HepG2 (cell line): ENCODE measurements around the gene CA11. TPM values are rescaled to one million over a fixed set of nuclear protein-coding genes. Genes with fewer than 3 reads are reported as not detected.

ENCODE experiments used
- ATAC-seq: fragments of 200-7000 bp; cut with Tn5 transposase; 3 replicates; pipeline ENCODE4 v1.9.1; 2020; ENCODE audit warnings: mild to moderate bottlenecking, moderate library complexity
- BruUV-seq: library from RNA; stranded (reverse); fragments of 400-500 nt; replicated peaks from 2 replicates; lab custom pipeline; 2021; lab: Mats Ljungman, UMichigan
- CTCF ChIA-PET: fragments of 300-600 bp; formaldehyde crosslinking; extraction: SDS; loops from one replicate; lab custom pipeline; 2021; ENCODE audit warnings: low total read pairs, inconsistent platforms, low intra/inter-chr PET ratio; lab: Yijun Ruan, JAX
- POLR2A ChIA-PET: fragments of 350-600 bp; sonication (Branson Sonifier 250); formaldehyde crosslinking; loops from one replicate; lab custom pipeline; 2020; ENCODE audit warnings: antibody characterized with exemption, inconsistent platforms; lab: Yijun Ruan, JAX
- DNase-seq: peaks from one replicate; pipeline ENCODE4 v3.0.0-alpha.2; 2015; ENCODE audit warnings: low spot score
- FAIRE-seq: peaks from 3 replicates; lab custom pipeline; 2011; peaks lifted over from hg19 to GRCh38; lab: Jason Lieb, UNC
- H2AFZ ChIP-seq: one replicate; pipeline ENCODE4 v1.6.1; 2011; ENCODE audit warnings: low read length, inconsistent platforms
- H3K27ac ChIP-seq: fragments of 300-600 bp; 3 replicates; pipeline ENCODE4 v1.8.0; 2011; ENCODE audit warnings: mixed run types, mild to moderate bottlenecking, mixed read lengths, low read length, inconsistent platforms; ENCODE audit not compliant: insufficient read depth; ENCODE audit errors: extremely low read length
- H3K27me3 ChIP-seq, 2 experiments: fragments of 200-600 bp in 1 of 2; 2 replicates in 1 of 2; 3 replicates in 1 of 2; pipeline versions ENCODE4 v1.6.0 to v1.8.0; 2011; ENCODE audit warnings: low read length in 2 of 2, mild to moderate bottlenecking in 2 of 2, moderate library complexity in 2 of 2, inconsistent platforms in 1 of 2; ENCODE audit not compliant: insufficient read depth in 2 of 2, control insufficient read depth in 1 of 2
- H3K36me3 ChIP-seq, 2 experiments: fragments of 200-600 bp in 1 of 2; replicated peaks in 1 of 2; 2 replicates in 1 of 2; 3 replicates in 1 of 2; pipeline versions ENCODE4 v1.5.1 to v1.8.0; 2011; ENCODE audit warnings: low read length in 2 of 2, inconsistent platforms in 1 of 2; ENCODE audit not compliant: insufficient read depth in 2 of 2, control insufficient read depth in 1 of 2
- H3K4me1 ChIP-seq: 2 replicates; pipeline ENCODE4 v1.5.1; 2012; ENCODE audit warnings: low read length, inconsistent platforms; ENCODE audit not compliant: insufficient read depth
- H3K4me2 ChIP-seq: 2 replicates; pipeline ENCODE4 v1.6.0; 2011; ENCODE audit warnings: low read depth, low read length, inconsistent platforms
- H3K4me3 ChIP-seq, 3 experiments: fragments of 200-600 bp in 1 of 3; sonication (generic), shearing (Covaris generic) in 1 of 3; replicated peaks in 1 of 3; 2 replicates each; pipeline ENCODE4 v1.5.1; 2011 to 2016; ENCODE audit warnings: low read length in 3 of 3, inconsistent platforms in 2 of 3, low read depth in 2 of 3, mild to moderate bottlenecking in 2 of 3, control low read depth in 1 of 3, mixed read lengths in 1 of 3; ENCODE audit not compliant: insufficient read depth in 1 of 3
- H3K79me2 ChIP-seq: one replicate; pipeline ENCODE4 v1.6.1; 2011; ENCODE audit warnings: low read length, inconsistent platforms; ENCODE audit not compliant: insufficient read depth
- H3K9ac ChIP-seq: 2 replicates; pipeline ENCODE4 v1.6.0; 2011; ENCODE audit warnings: mild to moderate bottlenecking, low read depth, low read length, inconsistent platforms; ENCODE audit not compliant: insufficient read depth
- H3K9me3 ChIP-seq: 2 replicates; pipeline ENCODE4 v1.5.1; 2012; ENCODE audit warnings: mild to moderate bottlenecking, low read length
- H4K20me1 ChIP-seq: 2 replicates; pipeline ENCODE4 v1.6.0; 2011; ENCODE audit warnings: inconsistent platforms, mild to moderate bottlenecking, low read length, moderate library complexity; ENCODE audit not compliant: insufficient read depth
- AKAP8 ChIP-seq: sonication (generic); formaldehyde crosslinking; IDR thresholded peaks from 2 replicates; pipeline ENCODE4 v1.5.1; 2020; ENCODE audit warnings: mild to moderate bottlenecking, missing genetic modification reagents
- CCAR2 ChIP-seq: fragments of 200-400 bp; formaldehyde crosslinking; optimal IDR thresholded peaks from 2 replicates; pipeline ENCODE3; 2018; ENCODE audit warnings: low read depth, mild to moderate bottlenecking, low read length, moderate library complexity
- CEBPZ ChIP-seq: IDR thresholded peaks from 2 replicates; pipeline ENCODE4 v1.6.1; 2012; ENCODE audit warnings: low read length, improper control_type of control experiment
- GABPA ChIP-seq, 2 experiments: IDR thresholded peaks; 2 replicates each; pipeline ENCODE4 v1.6.1; 2011 to 2016; ENCODE audit warnings: low read depth in 2 of 2, low read length in 1 of 2, missing biosample characterization in 1 of 2, missing genetic modification characterization in 1 of 2
- MED8 ChIP-seq: sonication (generic); formaldehyde crosslinking; IDR thresholded peaks from 2 replicates; pipeline ENCODE4 v1.8.1; 2023; ENCODE audit warnings: mild to moderate bottlenecking, missing genetic modification reagents; ENCODE audit not compliant: insufficient replicate concordance
- RORA ChIP-seq: sonication (generic); formaldehyde crosslinking; IDR thresholded peaks from 2 replicates; pipeline ENCODE4 v1.5.0; 2020; ENCODE audit warnings: mild to moderate bottlenecking, missing genetic modification reagents, moderate library complexity
- SMARCC2 ChIP-seq: fragments of 450-650 bp; IDR thresholded peaks from 2 replicates; pipeline ENCODE4 v1.6.1; 2017; ENCODE audit warnings: antibody characterized with exemption, mild to moderate bottlenecking
- USF2 ChIP-seq, 2 experiments: sonication (generic) in 1 of 2; formaldehyde crosslinking in 1 of 2; IDR thresholded peaks; 2 replicates each; pipeline versions ENCODE4 v1.5.1 to v1.6.1; 2011 to 2020; ENCODE audit warnings: borderline replicate concordance in 1 of 2, low read depth in 1 of 2, low read length in 1 of 2, mild to moderate bottlenecking in 1 of 2, missing genetic modification reagents in 1 of 2, moderate library complexity in 1 of 2
- ZFX ChIP-seq: sonication (generic); formaldehyde crosslinking; IDR thresholded peaks from 2 replicates; pipeline ENCODE4 v1.4.0; 2020; ENCODE audit warnings: mild to moderate bottlenecking, low read depth, missing genetic modification reagents, moderate library complexity
- ZMAT3 ChIP-seq: sonication (generic); formaldehyde crosslinking; conservative IDR thresholded peaks from 2 replicates; pipeline ENCODE4 v1.7.0; 2021; ENCODE audit warnings: missing genetic modification reagents
- ZMYM3 ChIP-seq: sonication (generic); formaldehyde crosslinking; IDR thresholded peaks from 2 replicates; pipeline ENCODE4 v1.5.1; 2020; ENCODE audit warnings: mild to moderate bottlenecking, missing genetic modification reagents
- ZMYM4 ChIP-seq: sonication (generic); formaldehyde crosslinking; IDR thresholded peaks from 2 replicates; pipeline ENCODE4 v1.8.1; 2023; ENCODE audit warnings: mild to moderate bottlenecking, missing genetic modification reagents
- ZNF703 ChIP-seq: sonication (generic); formaldehyde crosslinking; IDR thresholded peaks from 2 replicates; pipeline ENCODE4 v1.5.1; 2020; ENCODE audit warnings: missing genetic modification reagents, mild to moderate bottlenecking, moderate library complexity, borderline replicate concordance
- WGBS: methylation state at CpG from one replicate; pipeline ENCODE4 v1.1.6; 2017; ENCODE audit warnings: low lambda C conversion rate; 5-methylcytosine and 5-hydroxymethylcytosine counted together
- in situ Hi-C: cut with HindIII; loops from 2 replicates; pipeline ENCODE4 v1.10.0; 2017; ENCODE audit warnings: low pct_unique_long_range_greater_than_20kb; ENCODE audit not compliant: extremely low pct_ligation_motif_present
- intact Hi-C: fragments of 100-400 bp; cut with micrococcal nuclease; formaldehyde crosslinking; loops from one replicate; pipeline ENCODE4 v1.10.0; 2022; ENCODE audit not compliant: unreplicated experiment
- polyA plus RNA-seq, 8 experiments: library from polyadenylated mRNA; depleted of rRNA in 3 of 8; stranded (reverse) in 7 of 8; unstranded in 1 of 8; fragments of >200 nt; fragmentation: Illumina TruSeq in 4 of 8; extraction: Trizol in 4 of 8; gene quantifications; 2 replicates each; pipeline versions ENCODE4 v1.2.1 to v1.2.3, GENCODE V29; 2011 to 2016; ENCODE audit warnings: low read depth in 4 of 8, missing spikeins in 1 of 8, mixed read lengths in 1 of 8; ENCODE audit not compliant: insufficient read depth in 1 of 8
- total RNA-seq, 5 experiments: library from RNA; depleted of rRNA; stranded (reverse); fragments of >200 nt; fragmentation: Illumina TruSeq; extraction: Trizol; gene quantifications; 2 replicates each; pipeline ENCODE4 v1.2.3, GENCODE V29; 2016; ENCODE audit warnings: low read depth in 1 of 5

CA11 gene
- total and polyA plus RNA-seq, 2 of the 13 experiments (the other 11 are each of a cell fraction or from before 2014, with no cell fraction given), result 0.41 to 0.58 TPM

- no peaks in the 10 kb centered on the region for H3K36me3 ChIP-seq
- in situ Hi-C loops (loop anchor here (10.0 kb wide), 2 partner anchors 107 to 157 kb away; partner anchors contain the start of gene HSD17B14), intact Hi-C loops (loop anchor here (5.0 kb wide), 1 partner anchor 34 kb away; no protein-coding TSS in a partner anchor)
- no peaks in the 10 kb centered on the region for H3K79me2 ChIP-seq
- H3K27me3 ChIP-seq, result peaks cover 6 to 16% of the 10 kb centered on the region in 2 experiments; a peak in 4 of 5 replicates
- no peak overlapping the region for H3K27ac ChIP-seq
- H3K4me3 ChIP-seq, result no peak overlapping the region
- no peaks in the 10 kb centered on the region for H3K9me3 ChIP-seq
- CTCF ChIA-PET, result no interaction called here
- H4K20me1 ChIP-seq, result no peaks in the 10 kb centered on the region
- ATAC-seq (no peak), FAIRE-seq (no peak), DNase-seq (no peak)
- H3K4me1 ChIP-seq, result peaks cover 29% of the 10 kb centered on the region
- 49% methylated on average over 4 of the region's 4 CpGs for WGBS
- no TSS peak for BruUV-seq
- H3K4me2 ChIP-seq, result no peak overlapping the region
- H2AFZ ChIP-seq, result no peak overlapping the region
- TF ChIP-seq SMARCC2 (no peak), GABPA (IDR thresholded peaks at IDR 0.05; ENCODE audit: low read depth, low read length) (no peak), GABPA (CRISPR knock-in tag; IDR thresholded peaks at IDR 0.05; ENCODE audit: low read depth) (no peak), ZMYM3 (CRISPR knock-in tag) (no peak), ZNF703 (CRISPR knock-in tag) (no peak), ZMAT3 (CRISPR knock-in tag) (no peak), CEBPZ (no peak), AKAP8 (CRISPR knock-in tag) (no peak), USF2 (IDR thresholded peaks at IDR 0.05; ENCODE audit: low read depth, low read length) (no peak), USF2 (CRISPR knock-in tag; IDR thresholded peaks at IDR 0.05; ENCODE audit: borderline replicate concordance) (no peak), ZMYM4 (CRISPR knock-in tag) (no peak), CCAR2 (no peak), RORA (CRISPR knock-in tag) (no peak), MED8 (CRISPR knock-in tag) (no peak), ZFX (CRISPR knock-in tag) (no peak)
- no peak overlapping the region for H3K9ac ChIP-seq
- POLR2A ChIA-PET, result no interaction called here
Measured at GRCh38 chr19:48678201-48678600, 32.2 kb upstream of the CA11 start.
